HEK293 (cell line): ENCODE results near the gene PALM.

ENCODE experiments used
- FEZF1 ChIP-seq: fragments of 450-650 bp; formaldehyde crosslinking; IDR thresholded peaks from 2 replicates; pipeline ENCODE4 v1.5.1; 2016; ENCODE audit warnings: missing biosample characterization, missing genetic modification characterization
- HOXA7 ChIP-seq: sonication (generic); formaldehyde crosslinking; IDR thresholded peaks from 2 replicates; pipeline ENCODE4 v1.8.1; 2022; ENCODE audit warnings: missing genetic modification reagents, borderline replicate concordance
- KLF1 ChIP-seq: fragments of 450-650 bp; formaldehyde crosslinking; IDR thresholded peaks from 2 replicates; pipeline ENCODE4 v1.5.1; 2016; ENCODE audit warnings: missing biosample characterization, missing genetic modification characterization
- KLF17 ChIP-seq: fragments of 450-650 bp; formaldehyde crosslinking; IDR thresholded peaks from 2 replicates; pipeline ENCODE4 v1.5.1; 2016; ENCODE audit warnings: missing biosample characterization, missing genetic modification characterization
- MZF1 ChIP-seq: fragments of 450-650 bp; formaldehyde crosslinking; IDR thresholded peaks from 2 replicates; pipeline ENCODE4 v1.5.1; 2017; ENCODE audit warnings: missing biosample characterization, missing genetic modification characterization, borderline replicate concordance
- PATZ1 ChIP-seq: fragments of 450-650 bp; formaldehyde crosslinking; IDR thresholded peaks from 2 replicates; pipeline ENCODE4 v1.5.1; 2016; ENCODE audit warnings: missing biosample characterization, missing genetic modification characterization
- PRDM4 ChIP-seq: fragments of 450-650 bp; formaldehyde crosslinking; IDR thresholded peaks from 2 replicates; pipeline ENCODE4 v1.5.1; 2017; ENCODE audit warnings: missing biosample characterization, missing genetic modification characterization
- REST ChIP-seq: fragments of 450-650 bp; formaldehyde crosslinking; IDR thresholded peaks from 2 replicates; pipeline ENCODE4 v1.5.1; 2016; ENCODE audit warnings: missing biosample characterization, missing genetic modification characterization
- SALL2 ChIP-seq: fragments of 450-650 bp; formaldehyde crosslinking; IDR thresholded peaks from 2 replicates; pipeline ENCODE4 v1.5.0; 2017; ENCODE audit warnings: missing biosample characterization, mild to moderate bottlenecking, missing genetic modification characterization, borderline replicate concordance
- ZBTB11 ChIP-seq: fragments of 450-650 bp; formaldehyde crosslinking; conservative IDR thresholded peaks from 2 replicates; pipeline ENCODE4 v1.5.1; 2016; ENCODE audit warnings: low read depth, missing biosample characterization, missing genetic modification characterization
- ZBTB49 ChIP-seq: fragments of 450-650 bp; formaldehyde crosslinking; IDR thresholded peaks from 2 replicates; pipeline ENCODE4 v1.5.1; 2016; ENCODE audit warnings: missing biosample characterization, missing genetic modification characterization, low read depth
- ZIC2 ChIP-seq: fragments of 450-650 bp; formaldehyde crosslinking; IDR thresholded peaks from 2 replicates; pipeline ENCODE4 v1.5.1; 2016; ENCODE audit warnings: missing biosample characterization, missing genetic modification characterization
- ZNF10 ChIP-seq: fragments of 450-650 bp; formaldehyde crosslinking; IDR thresholded peaks from 2 replicates; pipeline ENCODE4 v1.5.1; 2017; ENCODE audit warnings: missing biosample characterization, missing genetic modification characterization
- ZNF121 ChIP-seq: fragments of 450-650 bp; formaldehyde crosslinking; IDR thresholded peaks from 2 replicates; pipeline ENCODE4 v1.5.1; 2016; ENCODE audit warnings: missing biosample characterization, missing genetic modification characterization
- ZNF2 ChIP-seq: fragments of 450-650 bp; formaldehyde crosslinking; IDR thresholded peaks from 2 replicates; pipeline ENCODE4 v1.5.1; 2016; ENCODE audit warnings: missing biosample characterization, missing genetic modification characterization
- ZNF24 ChIP-seq: fragments of 450-650 bp; formaldehyde crosslinking; IDR thresholded peaks from 2 replicates; pipeline ENCODE4 v1.5.1; 2016; ENCODE audit warnings: missing biosample characterization, missing genetic modification characterization
- ZNF248 ChIP-seq: fragments of 450-650 bp; formaldehyde crosslinking; IDR thresholded peaks from 2 replicates; pipeline ENCODE4 v1.5.1; 2017; ENCODE audit warnings: missing biosample characterization, missing genetic modification characterization
- ZNF335 ChIP-seq: fragments of 450-650 bp; formaldehyde crosslinking; conservative IDR thresholded peaks from 2 replicates; pipeline ENCODE4 v1.5.1; 2016; ENCODE audit warnings: missing biosample characterization, missing genetic modification characterization
- ZNF510 ChIP-seq: fragments of 450-650 bp; formaldehyde crosslinking; IDR thresholded peaks from 2 replicates; pipeline ENCODE4 v1.5.1; 2018; ENCODE audit warnings: mild to moderate bottlenecking, missing genetic modification characterization, missing biosample characterization; ENCODE audit not compliant: insufficient replicate concordance
- ZNF596 ChIP-seq: fragments of 450-650 bp; IDR thresholded peaks from 2 replicates; pipeline ENCODE4 v1.5.0; 2018; ENCODE audit warnings: missing biosample characterization, mild to moderate bottlenecking, missing genetic modification characterization, moderate library complexity
- ZNF623 ChIP-seq: fragments of 450-650 bp; formaldehyde crosslinking; IDR thresholded peaks from 2 replicates; pipeline ENCODE4 v1.5.1; 2016; ENCODE audit warnings: missing biosample characterization, missing genetic modification characterization
- ZNF677 ChIP-seq: fragments of 450-650 bp; IDR thresholded peaks from 2 replicates; pipeline ENCODE4 v1.5.0; 2018; ENCODE audit warnings: missing biosample characterization, mild to moderate bottlenecking, missing genetic modification characterization, moderate library complexity
- ZNF837 ChIP-seq: fragments of 450-650 bp; formaldehyde crosslinking; IDR thresholded peaks from 2 replicates; pipeline ENCODE4 v1.5.1; 2016; ENCODE audit warnings: missing biosample characterization, missing genetic modification characterization
- ZNF843 ChIP-seq: fragments of 450-650 bp; formaldehyde crosslinking; IDR thresholded peaks from 2 replicates; pipeline ENCODE4 v1.5.1; 2016; ENCODE audit warnings: missing biosample characterization, missing genetic modification characterization
- ZSCAN30 ChIP-seq: fragments of 450-650 bp; IDR thresholded peaks from 2 replicates; pipeline ENCODE4 v1.5.1; 2018; ENCODE audit warnings: missing biosample characterization, mild to moderate bottlenecking, missing genetic modification characterization, moderate library complexity

PALM gene

GRCh38 chr19:782185-782877, 73.6 kb downstream of the PALM start (continued):
- TF ChIP-seq ZIC2 (tag by site-specific recombination), result no peak
- peak; percentile 90 for TF ChIP-seq ZNF335 (tag by site-specific recombination)
- no peak for TF ChIP-seq SALL2 (tag by site-specific recombination)
- TF ChIP-seq ZNF837 (tag by site-specific recombination), result no peak
- TF ChIP-seq ZBTB11 (tag by site-specific recombination), result no peak
- no peak for TF ChIP-seq ZNF623 (tag by site-specific recombination)
- TF ChIP-seq KLF17 (tag by site-specific recombination), result no peak
- TF ChIP-seq ZBTB49, result no peak
- no peak for TF ChIP-seq ZNF2 (tag by site-specific recombination)
- TF ChIP-seq FEZF1 (tag by site-specific recombination), result no peak
- no peak for TF ChIP-seq HOXA7 (CRISPR knock-in tag)
- TF ChIP-seq ZNF596 (tag by site-specific recombination), result no peak
- TF ChIP-seq ZNF248, result no peak
- no peak for TF ChIP-seq ZNF121 (tag by site-specific recombination)
- TF ChIP-seq KLF1, result no peak; the same call in 1 of the 2 replicates
- TF ChIP-seq PATZ1 (tag by site-specific recombination), result 0 out of 2 replicates have a peak, but pooled peaks have one; percentile 18
- no peak for TF ChIP-seq ZNF510
- no peak for TF ChIP-seq ZNF10 (tag by site-specific recombination)
- no peak for TF ChIP-seq ZNF843 (tag by site-specific recombination)
- TF ChIP-seq REST (tag by site-specific recombination), result no peak
- no peak for TF ChIP-seq ZNF677 (tag by site-specific recombination)
- TF ChIP-seq PRDM4 (tag by site-specific recombination), result no peak
- no peak for TF ChIP-seq MZF1 (tag by site-specific recombination)
- TF ChIP-seq ZNF24 (tag by site-specific recombination), result no peak
- no peak for TF ChIP-seq ZSCAN30 (tag by site-specific recombination)
